Right atrium auricular region (tissue), 2 donors: ENCODE results near the gene RASD1. TPM values are rescaled to one million over a fixed set of nuclear protein-coding genes. Genes with fewer than 3 reads are reported as not detected.

ENCODE experiments used
- DNase-seq: peaks from one replicate; pipeline ENCODE4 v3.0.0-alpha.2; 2019; ENCODE audit warnings: low spot score
- H3K27ac ChIP-seq, 2 donors: fragments of 200-600 bp; sonication (generic); 1 replicate in 1 of 2; 2 replicates in 1 of 2; pipeline ENCODE4 v1.5.1; 2016 to 2019
- H3K27me3 ChIP-seq, 2 donors: fragments of 200-600 bp; sonication (generic); one replicate each; pipeline versions ENCODE4 v1.5.1 to v1.6.0; 2017 to 2019
- H3K36me3 ChIP-seq: fragments of 200-600 bp; sonication (generic); one replicate; pipeline ENCODE4 v1.5.1; 2016
- H3K4me1 ChIP-seq, 2 donors: fragments of 200-600 bp; sonication (generic); one replicate each; pipeline versions ENCODE4 v1.5.1 to v1.6.0; 2017 to 2019
- H3K4me3 ChIP-seq, 2 donors: fragments of 200-600 bp; sonication (generic); 1 replicate in 1 of 2; 2 replicates in 1 of 2; pipeline ENCODE4 v1.5.1; 2017 to 2019; ENCODE audit warnings: mild to moderate bottlenecking in 1 of 2, moderate library complexity in 1 of 2
- H3K9me3 ChIP-seq, 2 donors: fragments of 200-600 bp; sonication (generic); one replicate each; pipeline ENCODE4 v1.5.1; 2019
- CTCF ChIP-seq, 2 donors: fragments of 200-600 bp; sonication (generic); IDR thresholded peaks; one replicate each; pipeline ENCODE4 v1.5.1; 2019; ENCODE audit warnings: antibody characterized with exemption in 2 of 2
- total RNA-seq, 2 donors: library from RNA; depleted of rRNA; stranded (reverse); fragments of >200 nt; gene quantifications; one replicate each; pipeline ENCODE4 v1.1.0, GENCODE V29; 2016

Gene RASD1
- 100 to 1,000 TPM in 1 of 2 donors, 10 to 100 TPM in 1; 37.9 to 131 TPM for total RNA-seq

DNA sequence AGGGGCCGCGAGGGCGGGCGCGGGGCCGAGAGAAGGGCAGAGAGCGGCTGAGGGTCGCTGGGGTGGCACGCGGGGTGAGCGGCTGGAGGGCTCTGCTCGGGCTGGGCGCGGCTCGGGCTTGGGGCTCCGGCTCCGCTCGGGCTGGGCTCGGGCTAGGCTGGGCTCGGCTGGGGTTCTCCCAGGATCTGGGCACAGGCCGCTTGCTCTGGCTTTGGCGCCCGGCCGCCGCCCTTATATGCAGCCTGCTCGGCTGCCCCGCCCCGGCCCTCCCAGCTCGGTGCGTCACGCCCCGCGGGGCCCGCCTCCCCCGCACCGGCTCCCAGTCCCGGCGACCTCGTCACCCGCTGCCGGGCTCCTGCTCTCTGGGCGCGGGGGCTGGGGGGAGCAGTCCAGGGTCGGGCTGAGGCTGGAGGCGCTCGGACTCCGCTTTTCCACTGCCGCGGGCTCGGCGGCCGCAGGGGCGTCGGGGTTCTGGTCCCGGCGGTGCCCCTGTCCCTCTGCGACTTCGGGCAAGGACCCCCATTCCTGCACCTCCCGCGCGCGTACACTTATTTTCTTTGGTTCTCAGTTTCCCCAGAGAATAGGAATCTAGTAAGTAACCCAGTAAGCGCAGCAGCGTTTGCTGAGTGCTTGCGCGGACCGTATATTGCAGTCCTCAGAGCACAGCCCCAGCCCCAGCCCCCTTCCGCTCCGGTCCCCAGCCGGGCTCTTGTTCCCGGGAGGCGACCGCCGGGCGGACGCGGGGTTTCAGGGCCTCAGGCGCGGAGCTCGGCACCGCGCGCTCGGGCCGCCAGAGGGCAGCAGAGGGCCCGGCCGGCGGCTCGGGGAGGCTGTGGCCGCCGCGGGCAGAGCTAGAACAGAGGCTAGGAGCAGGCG is at the start of gene RASD1:
RASD1 (minus strand) TSS at position 207 of the 876 bp plus-strand sequence. CDS start 214 bp downstream, outside the sequence.
- Histone ChIP-seq H3K36me3 (peaks cover 16% of the 10 kb centered on the region), H3K9me3 (no peaks in the 10 kb centered on the region), H3K27ac (peak within 1 kb of the TSS; percentile 95 to 96), H3K4me1 (peaks cover 0 to 44% of the 10 kb centered on the region in 2 donors), H3K27me3 (no peaks in the 10 kb centered on the region), H3K4me3 (peak within 1 kb of the TSS; percentile 69 to 81)
- peak; percentile 93 for DNase-seq
- peak; percentile 94 to 100 for TF ChIP-seq CTCF (IDR thresholded peaks at IDR 0.05)

DNA sequence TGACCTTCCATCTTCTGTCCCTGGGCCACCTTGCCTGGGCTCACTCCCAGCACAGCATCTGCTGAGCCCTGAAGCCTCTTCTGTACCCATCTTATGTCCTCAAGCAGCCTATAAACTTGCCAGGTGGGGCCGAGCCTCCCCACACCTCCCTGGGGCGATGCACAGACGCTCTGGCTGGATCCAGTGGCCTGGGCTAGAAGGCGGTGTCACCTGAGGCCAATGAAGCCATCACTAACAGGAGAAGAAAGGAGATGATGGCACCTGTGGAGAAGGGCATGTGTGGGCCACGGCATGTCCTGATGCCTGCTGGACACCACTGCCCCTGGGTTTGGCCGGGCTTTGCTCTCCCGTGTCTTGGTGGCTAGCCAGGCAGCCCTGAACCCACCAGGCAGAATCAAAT is 49.8 kb upstream of the RASD1 start:
- no peaks in the 10 kb centered on the region for H3K9me3 ChIP-seq
- H3K27me3 ChIP-seq = no peaks in the 10 kb centered on the region
- H3K36me3 ChIP-seq = no peaks in the 10 kb centered on the region
- no peak for TF ChIP-seq CTCF (IDR thresholded peaks at IDR 0.05)
- H3K4me1 ChIP-seq = peaks cover 0 to 51% of the 10 kb centered on the region in 2 donors
- no peak overlapping the region for H3K4me3 ChIP-seq
- peak overlapping the region; percentile 89 to 95 for H3K27ac ChIP-seq
- no peak for DNase-seq

DNA sequence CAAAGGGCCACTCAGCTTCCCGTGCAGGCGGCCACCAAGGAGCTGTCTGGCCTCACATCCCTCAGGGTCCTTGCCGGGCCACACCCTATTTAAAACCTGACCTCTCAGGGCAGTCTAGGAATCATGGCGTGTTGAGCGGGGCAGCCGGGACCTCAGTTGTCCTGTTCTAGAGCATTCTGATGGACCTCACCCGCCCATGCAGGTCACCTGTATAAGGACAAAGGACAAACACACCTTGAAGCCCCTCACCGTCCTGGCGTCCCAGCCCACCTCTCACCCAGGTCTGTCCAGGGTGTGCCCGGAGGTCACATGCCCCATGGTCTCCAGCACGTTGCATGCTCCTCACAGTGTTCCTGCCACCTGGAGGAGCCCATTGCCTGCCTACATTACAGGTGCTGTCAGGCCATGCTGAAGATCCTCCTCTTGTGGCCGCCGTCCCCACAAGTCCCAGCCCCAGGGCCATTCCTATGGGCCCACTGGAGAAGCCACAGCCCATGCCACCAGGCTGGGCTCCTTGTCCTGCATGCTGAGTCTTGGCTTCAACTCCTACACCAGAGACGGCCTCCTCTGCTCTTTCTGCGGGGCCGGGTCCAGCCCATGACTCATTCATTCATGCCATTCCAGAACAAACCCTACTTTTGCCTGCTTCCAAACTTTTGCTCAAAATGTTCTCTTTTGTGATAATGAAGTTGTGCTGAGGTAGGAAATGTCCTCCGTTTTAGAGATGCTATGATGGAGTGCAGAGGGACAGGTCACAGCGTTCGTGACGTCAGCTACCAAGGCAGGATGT is 49.0 kb upstream of the RASD1 start:
- H3K27me3 ChIP-seq = no peaks in the 10 kb centered on the region
- H3K36me3 ChIP-seq = no peaks in the 10 kb centered on the region
- H3K27ac ChIP-seq = peak overlapping the region in 1 of 2 donors; percentile 89
- H3K9me3 ChIP-seq = no peaks in the 10 kb centered on the region
- H3K4me3 ChIP-seq = no peak overlapping the region
- TF ChIP-seq CTCF (IDR thresholded peaks at IDR 0.05) = no peak
- DNase-seq = peak; percentile 68
- peaks cover 0 to 47% of the 10 kb centered on the region in 2 donors for H3K4me1 ChIP-seq

DNA sequence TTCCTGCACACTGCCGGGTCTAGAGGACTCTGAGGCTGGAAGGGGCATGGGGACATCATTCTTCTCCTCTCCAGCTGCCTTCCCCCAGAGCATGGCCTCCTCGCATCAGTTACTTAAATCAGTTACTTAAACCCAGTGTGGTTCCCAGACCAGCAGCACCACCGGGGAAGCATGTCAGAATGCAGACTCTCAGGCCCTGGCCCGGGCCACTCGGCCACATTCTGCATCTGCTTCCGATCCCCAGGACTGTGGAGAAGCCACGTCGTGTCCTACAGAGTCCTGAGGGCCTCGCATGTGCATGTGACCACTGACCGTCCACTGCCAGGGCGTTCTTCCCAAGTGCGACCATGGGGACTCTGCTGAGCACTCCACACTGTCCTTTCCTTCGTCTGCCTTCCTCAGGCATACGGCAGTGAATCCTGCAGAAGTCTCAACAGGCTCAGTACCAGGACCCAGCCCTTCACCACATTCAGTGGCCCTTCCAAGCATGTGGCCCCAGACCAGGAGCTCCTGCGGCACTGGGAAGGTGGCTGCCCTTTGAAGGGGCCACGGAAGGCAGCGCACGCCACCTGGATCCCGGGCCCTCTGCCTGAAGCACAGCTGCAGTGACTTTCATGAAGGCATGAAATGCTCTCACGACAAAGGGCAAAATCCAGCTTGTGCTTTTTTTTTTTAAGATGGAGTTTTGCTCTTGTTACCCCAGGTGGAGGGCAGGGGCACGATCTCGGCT is 46.9 kb upstream of the RASD1 start:
- no peak for TF ChIP-seq CTCF (IDR thresholded peaks at IDR 0.05)
- Histone ChIP-seq H3K4me3 (no peak overlapping the region), H3K36me3 (no peaks in the 10 kb centered on the region), H3K27me3 (no peaks in the 10 kb centered on the region), H3K4me1 (peaks cover 0 to 48% of the 10 kb centered on the region in 2 donors), H3K27ac (peak overlapping the region in 1 of 2 donors; percentile 16), H3K9me3 (no peaks in the 10 kb centered on the region)
- no peak for DNase-seq

DNA sequence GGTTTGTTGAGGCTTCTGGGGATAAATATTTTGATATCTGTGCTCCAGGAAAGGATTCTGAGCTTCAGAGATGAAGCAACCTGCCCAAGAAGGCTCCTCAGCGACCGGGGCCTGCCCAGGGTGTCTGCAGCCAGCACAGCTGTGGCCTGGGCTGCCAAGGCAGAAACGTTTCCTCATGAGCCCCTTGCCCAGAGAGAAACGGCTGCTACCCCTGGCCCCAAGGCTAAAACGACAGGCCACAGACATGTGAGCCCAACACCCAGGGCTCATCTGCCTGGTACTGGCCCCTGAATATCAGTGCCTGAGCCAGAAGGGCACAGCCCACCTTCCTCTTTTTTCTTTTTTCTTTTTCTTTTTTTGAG is 45.4 kb upstream of the RASD1 start:
- H3K9me3 ChIP-seq = no peaks in the 10 kb centered on the region
- H3K36me3 ChIP-seq = no peaks in the 10 kb centered on the region
- no peak overlapping the region for H3K4me3 ChIP-seq
- H3K27me3 ChIP-seq = no peaks in the 10 kb centered on the region
- DNase-seq = no peak
- peak overlapping the region; percentile 81 to 94 for H3K27ac ChIP-seq
- H3K4me1 ChIP-seq = peaks cover 0 to 48% of the 10 kb centered on the region in 2 donors
- TF ChIP-seq CTCF (IDR thresholded peaks at IDR 0.05) = no peak
